OCI-LY7 (cell line): ENCODE measurements around the gene ADGRF3.

Experiments used
- EZH2phosphoT487 ChIP-seq: fragments of 200-600 bp; sonication (generic); IDR thresholded peaks from 2 replicates; pipeline ENCODE4 v1.6.1; 2018; ENCODE audit warnings: low read depth, borderline replicate concordance, mild to moderate bottlenecking, mixed run types, antibody characterized with exemption, low read length, moderate library complexity, mixed read lengths
- TF ChIP-seq, protein P1 (sequence below): fragments of 200-600 bp; sonication (generic); conservative IDR thresholded peaks from 2 replicates; pipeline ENCODE4 v1.5.1; 2014; ENCODE audit warnings: mild to moderate bottlenecking, antibody characterized with exemption, low read length, moderate library complexity, mixed read lengths

DNA sequence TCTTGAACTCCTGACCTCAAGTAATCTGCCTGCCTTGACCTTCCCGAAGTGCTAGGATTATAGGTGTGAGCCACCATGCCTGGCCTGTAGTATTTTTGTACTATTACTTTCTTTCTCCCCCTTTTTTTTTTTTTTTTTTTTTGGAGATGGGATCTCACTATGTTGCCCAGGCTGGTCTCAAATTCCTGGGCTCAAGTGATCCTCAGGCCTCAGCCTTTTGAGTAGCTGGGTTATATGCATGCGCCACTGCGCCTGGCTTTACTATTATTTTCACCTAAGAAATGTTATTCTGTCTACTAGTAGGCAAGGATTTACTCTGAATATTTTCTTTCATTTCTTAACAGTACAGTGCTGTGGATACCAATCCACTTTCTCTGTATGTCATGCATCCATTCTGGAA is 17.4 kb upstream of the ADGRF3 start:
- TF ChIP-seq, protein P1, sequence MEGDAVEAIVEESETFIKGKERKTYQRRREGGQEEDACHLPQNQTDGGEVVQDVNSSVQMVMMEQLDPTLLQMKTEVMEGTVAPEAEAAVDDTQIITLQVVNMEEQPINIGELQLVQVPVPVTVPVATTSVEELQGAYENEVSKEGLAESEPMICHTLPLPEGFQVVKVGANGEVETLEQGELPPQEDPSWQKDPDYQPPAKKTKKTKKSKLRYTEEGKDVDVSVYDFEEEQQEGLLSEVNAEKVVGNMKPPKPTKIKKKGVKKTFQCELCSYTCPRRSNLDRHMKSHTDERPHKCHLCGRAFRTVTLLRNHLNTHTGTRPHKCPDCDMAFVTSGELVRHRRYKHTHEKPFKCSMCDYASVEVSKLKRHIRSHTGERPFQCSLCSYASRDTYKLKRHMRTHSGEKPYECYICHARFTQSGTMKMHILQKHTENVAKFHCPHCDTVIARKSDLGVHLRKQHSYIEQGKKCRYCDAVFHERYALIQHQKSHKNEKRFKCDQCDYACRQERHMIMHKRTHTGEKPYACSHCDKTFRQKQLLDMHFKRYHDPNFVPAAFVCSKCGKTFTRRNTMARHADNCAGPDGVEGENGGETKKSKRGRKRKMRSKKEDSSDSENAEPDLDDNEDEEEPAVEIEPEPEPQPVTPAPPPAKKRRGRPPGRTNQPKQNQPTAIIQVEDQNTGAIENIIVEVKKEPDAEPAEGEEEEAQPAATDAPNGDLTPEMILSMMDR = no peak
- TF ChIP-seq EZH2phosphoT487 = no peak
